DMS53 (cell line): ENCODE results near the gene TICRR.
A peak's percentile ranks its signal among the peaks of the same experiment; 100 is the strongest.

Experiments
- DNase-seq: peaks from one replicate; lab custom pipeline; 2025; lab: John Stamatoyannopoulos, UW

Gene TICRR

GRCh38 chr15:89628806-89629715, 53.8 kb downstream of the TICRR start:
- DNase-seq: no peak

GRCh38 chr15:89629829-89630228, 54.6 kb downstream of the TICRR start:
- no peak for DNase-seq

GRCh38 chr15:89630260-89630659, 55.0 kb downstream of the TICRR start:
- DNase-seq: no peak

- no peak for DNase-seq
Measured at GRCh38 chr15:89630974-89631901, 56.0 kb downstream of the TICRR start.

- DNase-seq: no peak
Measured at GRCh38 chr15:89631902-89632264, 56.6 kb downstream of the TICRR start.

- no peak for DNase-seq
Measured at GRCh38 chr15:89632563-89633430, 57.5 kb downstream of the TICRR start.

- DNase-seq: no peak
Measured at GRCh38 chr15:89633585-89633984, 58.3 kb downstream of the TICRR start.

GRCh38 chr15:89640245-89640644, 65.0 kb downstream of the TICRR start:
- DNase-seq: no peak

- no peak for DNase-seq
Measured at GRCh38 chr15:89641053-89641452, 65.8 kb downstream of the TICRR start.

- peak; percentile 29 for DNase-seq
Measured at GRCh38 chr15:89642106-89642505, 66.8 kb downstream of the TICRR start.

GRCh38 chr15:89645680-89646079, 70.4 kb downstream of the TICRR start:
- DNase-seq: no peak

GRCh38 chr15:89646416-89647141, 71.3 kb downstream of the TICRR start:
- DNase-seq: no peak

GRCh38 chr15:89647191-89647851, 72.1 kb downstream of the TICRR start:
- DNase-seq: peak; percentile 74

GRCh38 chr15:89648106-89649012, 73.1 kb downstream of the TICRR start:
- no peak for DNase-seq

- DNase-seq: no peak
Measured at GRCh38 chr15:89649013-89649625, 73.8 kb downstream of the TICRR start.

- DNase-seq: no peak
Measured at GRCh38 chr15:89649716-89650115, 74.4 kb downstream of the TICRR start.

- no peak for DNase-seq
Measured at GRCh38 chr15:89652131-89652530, 76.9 kb downstream of the TICRR start.

- no peak for DNase-seq
Measured at GRCh38 chr15:89652666-89653065, 77.4 kb downstream of the TICRR start.

- no peak for DNase-seq
Measured at GRCh38 chr15:89653578-89653977, 78.3 kb downstream of the TICRR start.
